Measurements from ENCODE around the gene NME7.

DNA sequence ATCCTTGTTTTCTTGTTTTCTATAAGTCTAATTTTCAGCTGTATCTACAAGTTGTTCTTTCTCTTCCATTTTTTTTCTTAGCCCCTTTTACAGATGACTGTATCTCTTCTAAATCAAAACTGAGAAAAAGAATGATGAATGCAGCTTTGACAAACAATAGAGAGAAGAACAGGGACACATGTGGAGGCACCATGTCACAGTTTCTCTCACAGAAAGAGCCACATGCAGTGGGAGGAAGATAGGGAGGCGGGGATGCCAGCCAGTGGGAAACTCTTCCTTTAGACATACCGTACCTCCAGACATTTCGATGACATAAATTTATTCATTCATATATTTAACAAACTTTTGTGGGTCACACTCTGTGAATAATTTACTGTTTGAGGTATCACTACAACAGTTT is 45.5 kb downstream of the NME7 start:
- TF ChIP-seq, protein P1, sequence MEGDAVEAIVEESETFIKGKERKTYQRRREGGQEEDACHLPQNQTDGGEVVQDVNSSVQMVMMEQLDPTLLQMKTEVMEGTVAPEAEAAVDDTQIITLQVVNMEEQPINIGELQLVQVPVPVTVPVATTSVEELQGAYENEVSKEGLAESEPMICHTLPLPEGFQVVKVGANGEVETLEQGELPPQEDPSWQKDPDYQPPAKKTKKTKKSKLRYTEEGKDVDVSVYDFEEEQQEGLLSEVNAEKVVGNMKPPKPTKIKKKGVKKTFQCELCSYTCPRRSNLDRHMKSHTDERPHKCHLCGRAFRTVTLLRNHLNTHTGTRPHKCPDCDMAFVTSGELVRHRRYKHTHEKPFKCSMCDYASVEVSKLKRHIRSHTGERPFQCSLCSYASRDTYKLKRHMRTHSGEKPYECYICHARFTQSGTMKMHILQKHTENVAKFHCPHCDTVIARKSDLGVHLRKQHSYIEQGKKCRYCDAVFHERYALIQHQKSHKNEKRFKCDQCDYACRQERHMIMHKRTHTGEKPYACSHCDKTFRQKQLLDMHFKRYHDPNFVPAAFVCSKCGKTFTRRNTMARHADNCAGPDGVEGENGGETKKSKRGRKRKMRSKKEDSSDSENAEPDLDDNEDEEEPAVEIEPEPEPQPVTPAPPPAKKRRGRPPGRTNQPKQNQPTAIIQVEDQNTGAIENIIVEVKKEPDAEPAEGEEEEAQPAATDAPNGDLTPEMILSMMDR (conservative IDR thresholded peaks at IDR 0.05; ENCODE audit: low read length): no peak
- TF ChIP-seq EZH2phosphoT487 (IDR thresholded peaks at IDR 0.05; ENCODE audit: borderline replicate concordance): no peak

Measured in Loucy (cell line).